CD4-positive, alpha-beta memory T cell (primary cell): ENCODE results near the gene IFNA10. TPM values are rescaled to one million over a fixed set of nuclear protein-coding genes. Genes with fewer than 3 reads are reported as not detected.
A peak's percentile ranks its signal among the peaks of the same experiment; 100 is the strongest.
"Not testable (repeated sequence)": the region's sequence is repeated elsewhere in the genome, so short reads cannot be mapped to it uniquely, and the experiment has no call there.

ENCODE experiments used
- CTCF ChIA-PET: fragments of 350-600 bp; sonication (Branson Sonifier 250); formaldehyde crosslinking; loops from one replicate; lab custom pipeline; 2021; ENCODE audit warnings: inconsistent platforms; ENCODE audit not compliant: partially characterized antibody; lab: Charles Lee
- POLR2A ChIA-PET: fragments of 350-600 bp; sonication (Branson Sonifier 250); formaldehyde crosslinking; loops from one replicate; lab custom pipeline; 2021; ENCODE audit not compliant: partially characterized antibody; lab: Charles Lee
- DNase-seq, 5 donors: peaks; one replicate each; pipeline versions ENCODE4 v3.0.0 to v3.0.0-alpha.2; 2020 to 2022; ENCODE audit warnings: mixed read lengths in 1 of 5
- H3K27ac ChIP-seq: one replicate; pipeline ENCODE4 v1.7.0; 2013; ENCODE audit warnings: low read depth, low read length
- H3K27me3 ChIP-seq: 2 replicates; pipeline ENCODE4 v1.7.0; 2013; ENCODE audit warnings: mild to moderate bottlenecking, low read length, moderate library complexity; ENCODE audit not compliant: insufficient read depth
- H3K36me3 ChIP-seq: 2 replicates; pipeline ENCODE4 v1.7.0; 2013; ENCODE audit warnings: mild to moderate bottlenecking, low read length, moderate library complexity; ENCODE audit not compliant: insufficient read depth
- H3K4me1 ChIP-seq: 2 replicates; pipeline ENCODE4 v1.7.0; 2013; ENCODE audit warnings: mild to moderate bottlenecking, low read length, moderate library complexity; ENCODE audit not compliant: insufficient read depth
- H3K4me3 ChIP-seq, 2 donors: one replicate each; pipeline ENCODE4 v1.7.0; 2013; ENCODE audit warnings: low read length in 2 of 2, mild to moderate bottlenecking in 1 of 2
- H3K9me3 ChIP-seq, 2 donors: one replicate each; pipeline ENCODE4 v1.7.0; 2013; ENCODE audit warnings: low read length in 2 of 2, control low read depth in 1 of 2; ENCODE audit not compliant: control insufficient read depth in 1 of 2
- H3K27ac Mint-ChIP-seq, 7 donors: one replicate each; pipeline ENCODE4 v1.8.0; 2020 to 2021; ENCODE audit warnings: mixed read lengths in 7 of 7, mild to moderate bottlenecking in 6 of 7, inconsistent platforms in 3 of 7, moderate library complexity in 3 of 7
- H3K27me3 Mint-ChIP-seq, 2 donors: one replicate each; pipeline ENCODE4 v1.8.0; 2020 to 2021; ENCODE audit warnings: mixed read lengths in 2 of 2
- H3K36me3 Mint-ChIP-seq, 2 donors: one replicate each; pipeline ENCODE4 v1.8.0; 2020 to 2021; ENCODE audit warnings: mixed read lengths in 2 of 2, inconsistent platforms in 1 of 2, mild to moderate bottlenecking in 1 of 2
- H3K4me1 Mint-ChIP-seq, 4 donors: one replicate each; pipeline ENCODE4 v1.8.0; 2020 to 2021; ENCODE audit warnings: mixed read lengths in 4 of 4, mild to moderate bottlenecking in 1 of 4
- H3K4me3 Mint-ChIP-seq, 8 donors: one replicate each; pipeline ENCODE4 v1.8.0; 2020 to 2021; ENCODE audit warnings: mixed read lengths in 8 of 8, mild to moderate bottlenecking in 7 of 8, moderate library complexity in 6 of 8, inconsistent platforms in 3 of 8
- H3K9me3 Mint-ChIP-seq, 8 donors: one replicate each; pipeline ENCODE4 v1.8.0; 2020 to 2021; ENCODE audit warnings: mixed read lengths in 8 of 8, mild to moderate bottlenecking in 5 of 8, inconsistent platforms in 3 of 8, moderate library complexity in 1 of 8
- intact Hi-C: fragments of 100-400 bp; cut with micrococcal nuclease; formaldehyde crosslinking; loops from one replicate; pipeline ENCODE4 v1.15.1; 2023
- polyA plus RNA-seq, 2 donors: library from polyadenylated mRNA; unstranded; fragments of 300-500 nt; fragmentation: Illumina TruSeq; gene quantifications; one replicate each; pipeline ENCODE4 v1.2.3, GENCODE V29; 2021
- total RNA-seq, 2 experiments: library from RNA; stranded (reverse); gene quantifications; one replicate each; pipeline ENCODE4 v1.2.3, GENCODE V29; 2021

The IFNA10 gene
- total and polyA plus RNA-seq, 4 experiments from 2014 or later = not detected

DNA sequence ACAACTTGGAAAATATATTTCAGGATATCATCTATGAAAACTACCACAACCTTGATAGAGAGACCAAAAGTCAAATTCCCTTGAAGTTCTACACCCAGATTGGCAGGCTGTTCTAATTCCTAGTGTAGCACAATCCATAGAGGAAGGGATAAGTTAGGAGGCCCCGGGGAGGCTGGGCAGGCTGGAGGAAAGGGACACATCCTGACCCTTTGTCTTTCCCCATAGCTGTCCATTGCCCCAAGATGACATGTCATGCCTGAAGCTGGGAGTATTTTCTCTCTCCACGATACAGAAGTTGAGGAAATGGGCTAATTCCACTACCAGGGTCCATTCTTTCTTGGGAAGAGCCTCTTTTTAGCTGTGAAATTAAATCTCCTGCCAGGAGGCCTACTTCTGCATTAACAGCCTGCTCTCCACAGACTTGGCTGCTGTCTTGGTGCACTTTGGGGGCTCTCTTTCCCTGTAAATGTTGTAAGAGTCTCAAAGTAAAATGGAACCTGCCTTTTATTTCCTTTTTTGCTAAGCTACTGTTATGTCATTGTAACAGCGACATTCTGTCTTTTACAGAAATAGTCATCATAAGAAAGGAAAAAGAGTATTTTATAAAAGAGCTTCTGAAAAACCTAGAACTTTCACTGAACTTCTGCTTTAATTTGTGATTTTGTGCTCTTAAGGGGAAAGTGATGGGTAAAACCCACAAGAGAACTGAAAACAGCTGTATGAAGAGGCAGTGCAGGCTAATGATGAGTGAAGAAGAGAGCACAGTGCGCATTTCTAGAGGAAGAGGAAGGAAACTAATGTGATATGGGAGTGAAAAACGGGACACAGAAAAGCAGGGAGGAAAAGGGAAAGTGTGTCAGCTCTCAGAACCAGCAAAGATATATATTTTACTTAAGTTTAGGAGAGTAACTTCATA is 6.7 kb upstream of the IFNA10 start:
- peaks cover 5 to 11% of the 10 kb centered on the region in 2 donors for H3K27me3 Mint-ChIP-seq
- DNase-seq = peak in 1 of 5 donors; percentile 2
- H3K4me1 ChIP-seq, H3K4me3 ChIP-seq, H3K27me3 ChIP-seq, H3K36me3 ChIP-seq, H3K4me1 Mint-ChIP-seq, H3K9me3 Mint-ChIP-seq, H3K27ac ChIP-seq, H3K9me3 ChIP-seq, H3K36me3 Mint-ChIP-seq, POLR2A ChIA-PET: not testable (repeated sequence)
- CTCF ChIA-PET = interaction anchor here (0.6 to 4.1 kb wide), 8 partner anchors 10 to 261 kb away, joined by 3 to 26 read pairs (median 3); no protein-coding TSS in a partner anchor
- H3K4me3 Mint-ChIP-seq = peak overlapping the region in 5 of 8 donors; percentile 15 to 62 (median 57)
- intact Hi-C loops = loop anchor here (10.0 kb wide), 1 partner anchor 251 kb away; no protein-coding TSS in a partner anchor
- H3K27ac Mint-ChIP-seq = peak overlapping the region in 1 of 7 donors; percentile 40

DNA sequence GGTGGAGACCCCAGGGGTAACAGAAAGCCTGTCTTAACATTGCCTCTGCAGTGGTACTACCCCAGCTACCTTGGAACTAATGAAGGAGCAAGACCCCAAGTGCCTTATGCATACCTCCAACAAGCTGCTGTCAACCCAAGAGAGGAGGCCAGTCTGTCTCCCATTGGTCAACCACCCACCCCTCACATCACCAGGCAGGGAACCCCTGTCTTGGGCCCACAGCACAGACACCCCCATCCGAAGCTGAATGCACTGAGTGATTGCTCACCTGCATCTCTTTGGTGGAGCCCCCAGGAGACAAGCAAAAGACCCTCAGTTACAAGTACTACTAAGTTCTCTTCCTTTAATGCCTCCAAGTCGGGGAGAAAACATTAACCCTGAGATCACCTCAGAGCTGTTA is 5.2 kb upstream of the IFNA10 start:
- POLR2A ChIA-PET, H3K4me3 ChIP-seq, H3K36me3 Mint-ChIP-seq, H3K4me1 Mint-ChIP-seq, H3K4me1 ChIP-seq, H3K9me3 Mint-ChIP-seq, H3K27me3 Mint-ChIP-seq, H3K27me3 ChIP-seq, H3K9me3 ChIP-seq, H3K27ac Mint-ChIP-seq, H3K27ac ChIP-seq, H3K4me3 Mint-ChIP-seq, H3K36me3 ChIP-seq, DNase-seq: not testable (repeated sequence)
- intact Hi-C loops = loop anchor here (10.0 kb wide), 1 partner anchor 253 kb away; no protein-coding TSS in a partner anchor
- CTCF ChIA-PET = interaction anchor here (1.2 to 4.1 kb wide), 4 partner anchors 17 to 182 kb away, joined by 3 to 26 read pairs (median 4); no protein-coding TSS in a partner anchor

DNA sequence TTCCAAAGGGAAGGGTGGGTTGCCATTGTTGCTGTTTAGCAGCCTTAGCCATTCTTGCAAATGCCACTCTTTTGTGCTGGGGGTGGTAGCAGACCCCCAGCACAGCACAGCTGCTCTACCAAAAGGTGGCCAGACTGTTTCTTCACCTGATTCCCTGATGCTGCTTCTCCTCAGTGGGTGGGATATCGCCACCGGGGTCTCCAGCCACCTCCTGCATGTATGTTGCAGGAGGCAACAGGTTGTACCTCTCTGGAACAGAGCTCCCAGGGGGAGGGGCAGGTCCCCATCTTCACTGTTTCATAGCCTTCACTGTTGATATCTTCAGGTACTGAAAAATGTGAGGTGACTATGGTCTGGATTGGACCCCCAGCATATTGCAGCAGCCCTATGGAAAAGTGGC is 3.8 kb upstream of the IFNA10 start:
- H3K4me3 ChIP-seq, H3K9me3 ChIP-seq, DNase-seq, H3K4me1 ChIP-seq, H3K36me3 Mint-ChIP-seq, H3K9me3 Mint-ChIP-seq, H3K4me3 Mint-ChIP-seq, POLR2A ChIA-PET, H3K4me1 Mint-ChIP-seq, H3K27ac Mint-ChIP-seq, H3K27me3 ChIP-seq, H3K27ac ChIP-seq, H3K36me3 ChIP-seq: not testable (repeated sequence)
- CTCF ChIA-PET = interaction anchor here (1.2 to 4.1 kb wide), 2 partner anchors 16 to 224 kb away, joined by 3 to 26 read pairs; no protein-coding TSS in a partner anchor
- intact Hi-C loops = loop anchor here (10.0 kb wide), 1 partner anchor 254 kb away; no protein-coding TSS in a partner anchor
- peaks cover 3 to 12% of the 10 kb centered on the region in 2 donors for H3K27me3 Mint-ChIP-seq

DNA sequence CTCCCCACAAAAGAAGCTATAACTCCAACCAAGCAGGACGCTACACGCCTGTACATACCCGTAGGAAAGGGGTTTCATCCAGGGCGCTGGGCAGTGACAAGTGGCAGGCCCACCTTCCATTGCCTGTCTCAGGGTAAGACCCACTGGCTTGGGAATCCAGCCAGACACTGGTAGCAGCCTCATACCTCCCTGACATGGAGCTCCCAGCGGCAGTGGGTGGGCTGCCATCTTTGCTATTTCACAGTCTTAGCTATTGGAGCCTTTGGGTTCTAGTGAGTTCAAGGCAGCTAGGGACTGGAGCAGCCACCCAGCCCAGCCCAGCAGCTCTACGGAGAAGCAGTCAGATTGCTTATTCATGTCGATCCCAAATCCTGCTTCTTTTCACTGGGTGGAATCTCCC is 3.4 kb upstream of the IFNA10 start:
- H3K4me3 Mint-ChIP-seq = no peak overlapping the region
- ChIA-PET POLR2A (no interaction called here), CTCF (interaction anchor here (1.2 to 4.1 kb wide), 2 partner anchors 16 to 224 kb away, joined by 3 to 26 read pairs; no protein-coding TSS in a partner anchor)
- peaks cover 6 to 12% of the 10 kb centered on the region in 2 donors for H3K27me3 Mint-ChIP-seq
- peaks cover 0 to 4% (median 0%) of the 10 kb centered on the region in 8 donors for H3K9me3 Mint-ChIP-seq
- intact Hi-C loops = loop anchor here (10.0 kb wide), 1 partner anchor 254 kb away; no protein-coding TSS in a partner anchor
- H3K27ac Mint-ChIP-seq = no peak overlapping the region
- Histone ChIP-seq H3K36me3 (no peaks in the 10 kb centered on the region), H3K9me3 (no peaks in the 10 kb centered on the region), H3K4me1 (no peaks in the 10 kb centered on the region), H3K27me3 (no peaks in the 10 kb centered on the region), H3K4me3 (no peak overlapping the region), H3K27ac (no peak overlapping the region)
- H3K36me3 Mint-ChIP-seq = no peaks in the 10 kb centered on the region
- H3K4me1 Mint-ChIP-seq = peaks cover 0 to 2% (median under 1%) of the 10 kb centered on the region in 4 donors
- DNase-seq = no peak

DNA sequence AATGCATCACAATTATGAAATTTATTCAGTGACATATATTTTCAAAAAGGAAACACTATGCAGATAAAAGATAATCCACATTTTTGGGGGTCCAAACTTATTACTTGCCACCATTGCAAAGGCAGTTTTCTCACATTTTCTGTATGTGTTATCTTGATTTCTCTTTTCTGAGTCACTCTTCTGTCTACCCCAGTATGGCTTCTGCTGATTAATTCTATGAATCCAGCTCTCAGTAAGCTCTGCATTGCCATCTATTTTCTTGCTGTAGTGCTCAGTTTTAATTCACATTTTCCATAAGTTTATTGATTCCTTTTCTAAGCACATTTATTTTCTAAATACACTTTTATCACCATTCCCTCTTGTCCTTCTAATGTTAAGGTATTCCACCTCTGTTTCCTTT is 1.7 kb downstream of the IFNA10 start:
- ChIA-PET POLR2A (no interaction called here), CTCF (no interaction called here)
- Mint-ChIP-seq H3K9me3 (peaks cover 0 to 10% (median 1%) of the 10 kb centered on the region in 8 donors), H3K4me3 (no peak overlapping the region), H3K27ac (no peak overlapping the region), H3K36me3 (no peaks in the 10 kb centered on the region), H3K4me1 (no peaks in the 10 kb centered on the region), H3K27me3 (peaks cover 13 to 18% of the 10 kb centered on the region in 2 donors)
- H3K27ac ChIP-seq = no peak overlapping the region
- no peaks in the 10 kb centered on the region for H3K4me1 ChIP-seq
- intact Hi-C loops = no loop called here
- H3K9me3 ChIP-seq = no peaks in the 10 kb centered on the region
- H3K36me3 ChIP-seq = no peaks in the 10 kb centered on the region
- no peaks in the 10 kb centered on the region for H3K27me3 ChIP-seq
- DNase-seq = no peak
- H3K4me3 ChIP-seq = no peak overlapping the region

DNA sequence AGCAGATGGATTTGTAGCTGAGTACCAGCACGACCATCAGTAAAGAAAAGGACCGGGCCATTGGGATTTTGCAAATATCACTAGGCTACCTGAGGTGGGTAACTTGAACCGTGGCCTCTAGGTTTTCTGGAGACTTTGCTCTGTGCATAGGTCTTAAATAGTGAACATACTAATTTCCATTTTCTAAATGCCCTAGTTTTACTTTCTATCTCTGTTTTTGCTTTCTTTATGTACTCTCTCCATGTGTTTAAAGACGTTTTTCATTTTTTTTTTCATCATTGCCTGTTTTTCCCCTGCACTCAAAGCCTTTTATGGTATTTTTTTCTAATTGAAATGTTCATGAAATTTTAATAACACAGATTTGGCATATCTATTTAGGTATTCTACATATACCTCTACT is 4.8 kb downstream of the IFNA10 start, which contains the start of gene IFNA7:
TSS of gene IFNA7 (minus strand) at position 101 of the 400 bp plus-strand sequence. CDS start at position 61, 40 bp downstream.
- H3K27me3 Mint-ChIP-seq = peaks cover 14 to 20% of the 10 kb centered on the region in 2 donors
- H3K27me3 ChIP-seq, H3K27ac ChIP-seq, POLR2A ChIA-PET, H3K9me3 ChIP-seq, H3K4me3 Mint-ChIP-seq, H3K4me3 ChIP-seq, H3K36me3 ChIP-seq, DNase-seq, intact Hi-C loops, H3K4me1 Mint-ChIP-seq, H3K27ac Mint-ChIP-seq, H3K4me1 ChIP-seq, H3K36me3 Mint-ChIP-seq: not testable (repeated sequence)
- CTCF ChIA-PET = interaction anchor here (2.1 kb wide), 1 partner anchor 48 kb away, joined by 5 read pairs; no protein-coding TSS in a partner anchor
- peaks cover 0 to 10% (median 1%) of the 10 kb centered on the region in 8 donors for H3K9me3 Mint-ChIP-seq
